GM19468 (cell line): Measurements from ENCODE around the gene EGLN1.

Source experiments
- ATAC-seq: cut with Tn5 transposase; IDR thresholded peaks from one replicate; pipeline ENCODE4 v1.9.1; 2021; ENCODE audit warnings: mild to moderate bottlenecking, moderate library complexity, moderate number of reproducible peaks; ENCODE audit not compliant: unreplicated experiment; ENCODE audit errors: extremely low read depth

Gene EGLN1

DNA sequence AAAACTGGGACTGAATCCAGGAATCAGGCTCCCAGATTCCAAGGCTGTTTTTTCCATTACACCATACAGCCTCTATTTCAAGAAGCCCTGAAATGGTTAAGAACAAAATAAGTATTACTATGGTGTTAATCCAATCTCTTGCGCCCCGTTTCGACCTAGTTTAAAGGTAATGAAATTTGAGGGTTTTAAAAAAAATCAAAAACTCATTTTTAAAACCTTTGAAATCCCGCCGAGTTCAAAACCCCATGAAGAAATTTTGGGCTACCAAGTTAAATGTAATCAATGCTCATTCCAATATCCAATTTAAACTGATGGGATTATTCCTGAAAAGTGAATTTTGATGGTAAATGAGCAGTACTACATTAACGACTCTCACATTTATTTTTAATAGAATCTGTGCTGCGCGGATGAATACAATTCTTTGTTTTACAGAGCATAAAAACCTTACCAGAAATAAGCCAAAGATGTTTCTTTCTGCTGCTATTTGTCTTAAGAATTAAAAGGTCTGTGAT lies 767 bp upstream of the EGLN1 start:
- ATAC-seq: no peak

DNA sequence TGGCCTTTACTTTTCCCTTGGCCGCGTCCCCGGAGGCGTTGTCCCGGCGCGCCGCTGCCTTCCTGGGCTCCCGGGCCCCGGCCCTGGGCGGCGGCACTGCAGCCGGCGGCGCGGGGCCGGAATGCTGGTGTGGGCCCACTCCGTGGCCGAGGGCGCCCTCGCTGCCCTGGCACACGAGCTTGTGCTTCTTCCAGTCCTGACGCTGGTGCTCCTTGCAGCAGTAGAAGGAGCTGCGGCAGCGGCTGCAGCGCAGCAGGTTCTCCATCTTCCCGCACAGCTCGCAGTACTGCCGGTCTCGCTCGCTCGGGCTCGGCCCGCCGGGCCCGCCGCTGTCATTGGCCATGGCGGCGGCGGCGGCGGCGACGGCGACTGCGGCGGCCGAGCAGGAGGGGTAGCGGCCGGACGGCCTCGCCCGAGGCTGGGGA lies 529 bp downstream of the EGLN1 start:
- peak; percentile 7 for ATAC-seq

- ATAC-seq: no peak
Observed at GRCh38 chr1:231420959-231421545, 1.0 kb downstream of the EGLN1 start.

DNA sequence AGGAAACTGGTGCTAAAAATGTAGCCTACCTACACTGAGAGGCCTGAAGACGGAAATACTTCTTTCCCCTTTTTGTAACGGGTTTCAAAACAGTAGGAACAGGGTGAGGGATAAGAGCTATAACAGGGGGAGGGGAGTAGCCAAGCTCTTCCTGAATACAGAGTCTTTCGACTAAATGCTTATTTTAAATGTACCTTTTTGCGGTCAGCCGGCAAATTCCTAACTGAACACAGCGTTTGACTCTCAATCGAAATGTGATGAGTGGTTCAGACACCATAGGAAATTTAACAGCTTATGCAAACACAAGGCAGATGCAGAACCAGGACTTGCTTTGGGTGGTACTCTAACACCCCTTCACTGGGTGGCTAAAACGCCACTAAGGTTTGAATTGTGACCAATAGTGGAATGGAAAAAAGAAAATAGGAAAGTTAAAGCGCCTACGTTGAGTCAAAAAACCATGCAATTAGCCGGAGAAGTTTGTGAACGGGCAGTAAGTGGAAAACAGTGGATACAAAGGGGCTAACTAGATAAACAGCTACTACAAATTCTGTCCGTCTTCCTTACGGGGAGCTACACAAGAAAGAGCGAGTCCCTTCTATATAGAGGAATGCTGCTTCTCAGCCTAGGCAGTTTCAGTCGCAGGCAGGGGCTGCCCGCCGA lies 1.7 kb downstream of the EGLN1 start:
- no peak for ATAC-seq

GRCh38 chr1:231419738-231420298 lies 2.3 kb downstream of the EGLN1 start:
- ATAC-seq: no peak

DNA sequence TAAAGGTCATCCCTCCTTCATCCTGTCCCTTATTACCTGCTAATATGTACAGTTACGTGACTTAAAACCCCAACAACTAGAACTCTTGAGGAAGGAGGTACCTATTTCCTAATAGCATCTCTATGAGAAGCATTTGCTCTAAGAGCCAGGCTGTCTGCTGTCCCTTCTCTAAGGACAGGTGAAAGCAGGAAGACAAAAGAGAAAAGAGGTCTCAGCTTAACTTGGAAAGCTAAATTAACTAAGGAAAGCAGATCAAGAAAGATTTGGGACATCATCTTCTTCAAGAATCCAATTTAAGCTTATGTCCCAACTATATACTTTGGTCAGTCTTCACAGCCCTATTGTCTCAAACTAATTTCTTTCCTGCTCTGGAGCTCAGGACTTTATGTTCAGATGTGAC lies 2.9 kb downstream of the EGLN1 start:
- ATAC-seq: no peak

- no peak for ATAC-seq
Observed at GRCh38 chr1:231418741-231419107, 3.4 kb downstream of the EGLN1 start.

GRCh38 chr1:231418101-231418740 lies 3.9 kb downstream of the EGLN1 start:
- no peak for ATAC-seq

- no peak for ATAC-seq
Observed at GRCh38 chr1:231417513-231417912, 4.6 kb downstream of the EGLN1 start.

DNA sequence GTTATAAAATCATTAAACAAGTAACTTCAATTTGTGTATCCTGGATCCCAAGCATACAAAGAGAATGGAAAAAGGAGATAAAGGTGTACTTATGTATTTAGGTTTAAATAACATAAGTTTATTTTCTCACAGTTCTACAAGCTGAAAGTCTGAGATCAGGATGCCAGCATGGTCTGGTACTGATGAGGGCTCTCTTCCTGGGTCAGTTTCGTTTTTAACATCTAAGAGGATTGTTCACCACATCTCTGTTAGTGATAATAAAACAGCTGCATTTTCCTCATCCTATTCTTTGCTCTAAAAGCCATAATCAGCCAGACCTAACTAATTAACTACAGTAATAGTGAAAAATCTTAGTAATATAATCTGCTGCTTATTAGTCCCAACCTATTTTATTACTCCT lies 5.2 kb downstream of the EGLN1 start:
- ATAC-seq: no peak

- ATAC-seq: no peak
Observed at GRCh38 chr1:231415018-231415583, 7.0 kb downstream of the EGLN1 start.

DNA sequence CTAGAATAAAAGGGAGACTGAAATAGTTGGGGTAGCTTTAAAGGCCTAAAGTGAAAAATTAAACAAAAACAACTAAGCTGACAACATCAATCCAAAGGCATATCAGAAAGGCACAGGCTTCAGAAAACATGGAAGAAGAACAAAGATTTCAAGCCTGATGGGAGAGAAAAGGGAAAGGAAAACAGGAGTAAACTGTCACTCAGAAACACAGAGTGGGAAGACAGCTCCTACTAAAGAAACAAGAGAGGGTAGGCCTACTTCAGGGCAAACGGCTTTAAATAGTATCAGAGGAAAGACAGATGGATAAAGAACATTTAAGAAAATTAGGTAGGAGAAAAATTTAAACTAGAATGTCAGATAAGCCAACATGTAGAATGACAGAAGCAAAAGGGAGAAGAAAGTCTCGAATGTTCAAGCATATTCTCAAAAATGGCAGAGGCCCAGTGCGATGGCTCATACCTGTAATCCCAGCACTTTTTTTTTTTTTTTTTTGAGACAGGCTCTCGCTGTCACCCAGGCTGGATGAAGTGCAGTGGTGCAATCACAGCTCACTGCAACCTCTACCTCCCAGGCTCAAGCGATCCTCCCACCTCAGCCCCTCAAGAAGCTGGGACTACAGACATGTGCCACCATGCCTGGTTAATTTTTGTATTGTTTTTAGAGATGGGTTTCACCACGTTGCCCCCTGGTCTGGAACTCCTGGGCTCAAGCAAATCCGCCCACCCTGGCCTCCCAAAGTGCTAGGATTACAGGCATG lies 7.6 kb downstream of the EGLN1 start:
- no peak for ATAC-seq

GRCh38 chr1:231413749-231414082 lies 8.4 kb downstream of the EGLN1 start:
- no peak for ATAC-seq

DNA sequence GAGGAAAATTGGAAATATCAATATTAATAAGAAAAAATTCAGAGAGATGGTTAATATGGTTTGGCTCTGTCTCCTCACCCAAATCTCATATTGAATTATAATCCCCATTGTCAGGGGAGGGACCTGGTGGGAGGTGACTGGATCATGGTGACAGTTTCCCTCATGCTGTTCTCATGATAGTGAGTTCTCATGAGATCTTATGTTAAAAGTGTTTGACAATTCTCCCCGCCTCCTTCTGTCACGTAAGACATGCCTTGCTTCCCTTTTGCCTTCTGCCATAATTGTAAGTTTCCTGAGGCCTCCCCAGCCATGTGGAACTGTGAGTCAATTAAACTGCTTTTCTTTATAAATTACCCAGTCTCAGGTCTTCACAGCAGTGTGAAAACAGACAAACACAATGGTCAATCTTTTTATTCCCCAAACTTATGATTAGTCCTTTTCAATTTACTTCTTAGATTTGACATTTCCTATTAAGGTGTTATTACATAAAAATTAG lies 11.0 kb downstream of the EGLN1 start:
- no peak for ATAC-seq

DNA sequence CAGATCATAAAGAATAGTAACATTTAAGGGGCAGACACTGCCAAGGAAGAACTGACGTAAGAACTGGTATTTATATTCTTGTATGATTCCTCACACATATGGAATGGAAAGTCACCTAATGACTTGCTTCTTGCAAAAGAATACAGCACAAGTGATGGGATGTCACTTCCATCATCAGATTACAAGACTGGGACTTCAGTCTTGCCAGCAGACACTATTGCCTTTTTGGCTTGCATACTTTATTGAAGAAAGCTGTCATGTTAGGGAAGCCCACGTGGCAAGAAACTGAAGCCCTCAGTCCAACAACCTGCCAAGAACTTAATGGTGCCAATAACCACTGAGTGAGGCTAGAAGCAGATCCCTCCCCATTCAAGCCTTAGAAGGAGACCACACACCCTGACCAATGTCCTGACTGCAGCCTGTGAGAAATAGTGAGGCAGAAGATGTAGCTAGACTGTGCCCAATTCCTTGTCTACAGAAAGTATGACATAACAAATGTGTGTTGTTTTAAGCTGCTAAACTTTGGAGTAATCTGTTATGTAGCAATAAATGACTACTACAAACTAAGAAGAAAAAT lies 12.0 kb downstream of the EGLN1 start:
- ATAC-seq: no peak

- no peak for ATAC-seq
Observed at GRCh38 chr1:231408528-231409094, 13.5 kb downstream of the EGLN1 start.

- no peak for ATAC-seq
Observed at GRCh38 chr1:231407547-231408396, 14.3 kb downstream of the EGLN1 start.

GRCh38 chr1:231407049-231407448 lies 15.0 kb downstream of the EGLN1 start:
- no peak for ATAC-seq

DNA sequence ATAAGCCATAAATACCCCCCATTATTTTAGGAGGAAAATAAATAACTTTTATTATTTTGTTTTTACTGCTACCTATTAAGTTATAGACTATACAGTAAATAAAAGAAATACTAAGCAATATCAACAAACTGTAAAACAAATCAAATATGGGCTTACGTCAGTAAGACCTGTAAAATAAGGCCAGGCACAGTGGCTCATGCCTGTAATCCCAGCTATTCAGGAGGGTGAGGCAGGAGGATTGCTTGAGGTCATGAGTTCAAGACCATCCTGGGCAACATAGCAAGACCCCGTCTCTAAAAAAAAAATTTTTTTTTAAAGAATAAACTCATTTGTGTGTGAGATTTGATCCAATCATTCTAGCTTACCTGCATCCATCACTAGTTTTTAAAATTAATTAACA lies 17.8 kb downstream of the EGLN1 start:
- no peak for ATAC-seq
